ENCODE results near the gene KRTAP5-2. TPM values are rescaled to one million over a fixed set of nuclear protein-coding genes. Genes with fewer than 3 reads are reported as not detected.

KRTAP5-2 gene
- total and polyA plus RNA-seq, 2 of the 4 experiments (the other 2 are of a cell fraction): not detected

- intact Hi-C loops (cut with micrococcal nuclease): no loop called here
These were observed 27.6 kb downstream of the KRTAP5-2 start for GRCh38 chr11:1570531-1570895.

More at GRCh38 chr11:1570531-1570895, 27.6 kb downstream of the KRTAP5-2 start:
- H2BK120ac ChIP-seq (ENCODE audit: low read depth, low read length): no peak overlapping the region
- no peak overlapping the region for H3K27ac ChIP-seq (ENCODE audit: insufficient read depth, low read length)
- 100% methylated on average over 2 of the region's 8 CpGs; no CpG with 5 or more reads in 1 of the 2 experiments for WGBS, 2 experiments (ENCODE audit: extremely low coverage in 2 of 2, insufficient read length in 1 of 2)
- no peak overlapping the region for H2AFZ ChIP-seq (replicated peaks; ENCODE audit: low read length, poor library complexity)
- H4K8ac ChIP-seq (ENCODE audit: low read depth in 2 of 2, low read length in 2 of 2): no peak overlapping the region
- H3K27me3 ChIP-seq (ENCODE audit: control insufficient read depth, insufficient read depth, low read length): peaks cover 20% of the 10 kb centered on the region
- dilution Hi-C loops (cut with HindIII; ENCODE audit: low sequenced_read_pairs, unreplicated experiment): no loop called here
- no peak overlapping the region for H2BK20ac ChIP-seq (ENCODE audit: low read depth, low read length)
- ChIA-PET CTCF (no interaction called here), POLR2A (ENCODE audit: unreplicated experiment) (no interaction called here)
- peaks cover 11 to 26% of the 10 kb centered on the region in 2 experiments; a peak in 2 of 4 replicates for H3K79me1 ChIP-seq (ENCODE audit: low read depth in 1 of 2, low read length in 2 of 2)
- H3K4me1 ChIP-seq (ENCODE audit: control insufficient read depth, insufficient read depth, low read length): peaks cover 3% of the 10 kb centered on the region
- H3K4me3 ChIP-seq (ENCODE audit: insufficient read depth, low read depth, low read length): 0 out of 2 replicates have a peak overlapping the region, but pooled peaks have one; percentile 58
- H4K91ac ChIP-seq (ENCODE audit: insufficient read depth, low read depth, low read length): no peak overlapping the region
- H3K4me2 ChIP-seq (ENCODE audit: low read depth, low read length): peak overlapping the region; percentile 59; the same call in 1 of the 2 replicates
- no peaks in the 10 kb centered on the region for H3K9me1 ChIP-seq (ENCODE audit: insufficient read depth, low read length)
- H4K20me1 ChIP-seq (ENCODE audit: insufficient read depth, low read length): peaks cover 66% of the 10 kb centered on the region
- no peak overlapping the region for H3K18ac ChIP-seq (ENCODE audit: low read depth, low read length)
- TF ChIP-seq, protein P1, sequence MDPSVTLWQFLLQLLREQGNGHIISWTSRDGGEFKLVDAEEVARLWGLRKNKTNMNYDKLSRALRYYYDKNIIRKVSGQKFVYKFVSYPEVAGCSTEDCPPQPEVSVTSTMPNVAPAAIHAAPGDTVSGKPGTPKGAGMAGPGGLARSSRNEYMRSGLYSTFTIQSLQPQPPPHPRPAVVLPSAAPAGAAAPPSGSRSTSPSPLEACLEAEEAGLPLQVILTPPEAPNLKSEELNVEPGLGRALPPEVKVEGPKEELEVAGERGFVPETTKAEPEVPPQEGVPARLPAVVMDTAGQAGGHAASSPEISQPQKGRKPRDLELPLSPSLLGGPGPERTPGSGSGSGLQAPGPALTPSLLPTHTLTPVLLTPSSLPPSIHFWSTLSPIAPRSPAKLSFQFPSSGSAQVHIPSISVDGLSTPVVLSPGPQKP (IDR thresholded peaks at IDR 0.05; ENCODE audit: borderline replicate concordance, low read depth, low read length): no peak
- 0 out of 2 replicates have a peak, but pooled peaks have one; percentile 14 for TF ChIP-seq USF2 (IDR thresholded peaks at IDR 0.05; ENCODE audit: low read depth, low read length)
- no peak for DNase-seq
- no peaks in the 10 kb centered on the region for H3K9me3 ChIP-seq (ENCODE audit: control insufficient read depth, insufficient read depth, low read length)
- peak overlapping the region; percentile 39 for H2AK9ac ChIP-seq (replicated peaks; ENCODE audit: low read depth, low read length, poor library complexity)
- H3K9ac ChIP-seq (ENCODE audit: low read depth, low read length): no peak overlapping the region
- H2BK5ac ChIP-seq (ENCODE audit: low read depth, low read length, poor library complexity, severe bottlenecking): no peak overlapping the region
- ATAC-seq (ENCODE audit: low read depth): no peak
- H3K14ac ChIP-seq (replicated peaks; ENCODE audit: low read depth, low read length): no peak overlapping the region
- no peak overlapping the region for H4K5ac ChIP-seq (ENCODE audit: low read depth, low read length)
- no peak overlapping the region for H3K56ac ChIP-seq (ENCODE audit: extremely low read depth, insufficient read depth, low read length)
- H3K23ac ChIP-seq (ENCODE audit: low read depth, low read length): no peak overlapping the region; the same call in 1 of the 2 replicates
- no peak overlapping the region; the same call in 1 of the 2 replicates for H3K4ac ChIP-seq (ENCODE audit: low read depth, low read length)
- in situ Hi-C loops (cut with MboI; ENCODE audit: low sequenced_read_pairs): no loop called here
- BruUV-seq (replicated peaks): no TSS peak
- H2BK15ac ChIP-seq (ENCODE audit: low read depth, low read length): no peak overlapping the region
- no peak overlapping the region for H2AK5ac ChIP-seq (ENCODE audit: low read depth, low read length)
- H3K36me3 ChIP-seq (ENCODE audit: control insufficient read depth, insufficient read depth, low read length): no peaks in the 10 kb centered on the region
